GM12873 (cell line): Measurements from ENCODE around the gene PLG.

Experiments
- TF ChIP-seq, protein P1 (sequence below): IDR thresholded peaks from 2 replicates; pipeline ENCODE4 v1.5.1; 2012; ENCODE audit warnings: low read depth, mild to moderate bottlenecking, moderate library complexity, low read length, control low read depth; ENCODE audit not compliant: insufficient read depth; ENCODE audit errors: missing control alignments

PLG gene

DNA sequence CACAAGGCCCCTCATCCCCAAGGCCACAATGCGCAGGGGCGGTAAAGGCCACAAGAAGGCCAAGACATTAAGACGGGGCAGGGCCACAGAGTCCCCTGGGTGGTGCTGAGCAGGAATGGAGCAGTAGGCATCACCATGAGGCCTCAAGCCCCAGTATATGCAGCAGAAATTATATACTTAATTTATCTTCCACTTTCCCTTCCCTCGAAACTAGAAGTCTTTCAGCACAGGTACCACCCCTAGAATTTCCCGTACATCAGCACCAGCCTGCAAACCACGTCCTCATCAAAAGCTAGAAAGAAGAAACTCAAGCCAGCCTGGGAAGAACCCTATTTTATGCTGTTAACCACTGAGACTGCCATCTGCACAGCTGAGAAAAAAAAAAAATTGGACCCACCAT, 89.4 kb downstream of the PLG start:
- TF ChIP-seq, protein P1, sequence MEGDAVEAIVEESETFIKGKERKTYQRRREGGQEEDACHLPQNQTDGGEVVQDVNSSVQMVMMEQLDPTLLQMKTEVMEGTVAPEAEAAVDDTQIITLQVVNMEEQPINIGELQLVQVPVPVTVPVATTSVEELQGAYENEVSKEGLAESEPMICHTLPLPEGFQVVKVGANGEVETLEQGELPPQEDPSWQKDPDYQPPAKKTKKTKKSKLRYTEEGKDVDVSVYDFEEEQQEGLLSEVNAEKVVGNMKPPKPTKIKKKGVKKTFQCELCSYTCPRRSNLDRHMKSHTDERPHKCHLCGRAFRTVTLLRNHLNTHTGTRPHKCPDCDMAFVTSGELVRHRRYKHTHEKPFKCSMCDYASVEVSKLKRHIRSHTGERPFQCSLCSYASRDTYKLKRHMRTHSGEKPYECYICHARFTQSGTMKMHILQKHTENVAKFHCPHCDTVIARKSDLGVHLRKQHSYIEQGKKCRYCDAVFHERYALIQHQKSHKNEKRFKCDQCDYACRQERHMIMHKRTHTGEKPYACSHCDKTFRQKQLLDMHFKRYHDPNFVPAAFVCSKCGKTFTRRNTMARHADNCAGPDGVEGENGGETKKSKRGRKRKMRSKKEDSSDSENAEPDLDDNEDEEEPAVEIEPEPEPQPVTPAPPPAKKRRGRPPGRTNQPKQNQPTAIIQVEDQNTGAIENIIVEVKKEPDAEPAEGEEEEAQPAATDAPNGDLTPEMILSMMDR: no peak

DNA sequence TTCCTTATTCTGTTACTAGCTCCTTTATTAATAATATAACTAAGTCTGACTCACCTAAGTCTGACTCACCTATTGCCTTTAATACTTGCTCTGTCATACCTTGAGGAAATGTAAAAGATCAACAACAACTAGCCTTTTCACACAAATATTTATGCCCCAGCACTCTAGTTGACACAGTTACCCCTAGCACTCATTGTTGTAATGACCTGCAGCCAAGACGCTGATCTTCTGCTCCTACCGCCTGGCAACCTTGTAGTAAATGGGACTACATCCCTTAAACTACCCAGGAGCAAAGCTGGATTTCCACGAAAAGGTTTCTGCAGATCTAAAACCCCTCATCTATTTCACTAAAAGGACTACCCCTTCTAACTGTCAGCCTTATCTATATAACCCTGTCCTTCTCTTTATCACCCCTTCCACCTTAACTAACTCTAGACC, 90.0 kb downstream of the PLG start:
- TF ChIP-seq, protein P1: no peak

DNA sequence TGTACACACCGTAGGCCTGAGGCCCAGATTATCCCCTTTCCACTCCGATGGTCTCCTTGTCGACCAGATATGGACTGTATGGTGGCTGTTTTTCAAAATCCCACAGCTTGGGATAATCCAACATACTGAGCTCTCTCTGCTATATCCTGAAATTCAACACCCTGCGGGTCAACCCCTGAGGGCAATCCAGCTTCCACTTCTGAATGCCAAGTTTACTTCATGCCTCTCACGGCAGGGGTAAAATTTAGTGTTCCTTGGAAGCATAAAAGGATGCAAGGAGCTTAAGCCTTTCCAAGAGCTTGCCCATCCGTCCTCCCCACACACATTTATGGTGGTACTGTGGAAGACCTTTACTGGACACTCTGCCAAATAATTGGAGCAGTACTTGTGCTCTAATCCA, 90.7 kb downstream of the PLG start:
- TF ChIP-seq, protein P1: no peak

DNA sequence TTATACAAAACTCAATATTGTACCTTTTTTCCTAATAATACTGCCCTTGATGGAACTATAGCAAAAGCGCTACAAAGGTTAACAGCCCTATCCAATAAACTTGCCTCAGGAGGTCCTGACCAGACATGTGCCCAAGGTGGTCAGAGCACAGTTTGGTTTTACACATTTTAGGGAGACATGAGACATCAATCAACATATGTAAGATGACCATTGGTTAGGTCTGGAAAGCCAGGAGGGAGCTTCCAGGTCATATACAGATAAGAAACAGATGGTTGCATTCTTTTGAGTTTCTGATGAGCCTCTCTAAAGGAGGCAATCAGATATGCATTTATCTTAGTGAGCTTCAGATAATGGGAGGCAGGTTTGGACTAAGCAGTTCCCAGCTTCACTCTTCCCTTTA, 91.6 kb downstream of the PLG start:
- TF ChIP-seq, protein P1: no peak

DNA sequence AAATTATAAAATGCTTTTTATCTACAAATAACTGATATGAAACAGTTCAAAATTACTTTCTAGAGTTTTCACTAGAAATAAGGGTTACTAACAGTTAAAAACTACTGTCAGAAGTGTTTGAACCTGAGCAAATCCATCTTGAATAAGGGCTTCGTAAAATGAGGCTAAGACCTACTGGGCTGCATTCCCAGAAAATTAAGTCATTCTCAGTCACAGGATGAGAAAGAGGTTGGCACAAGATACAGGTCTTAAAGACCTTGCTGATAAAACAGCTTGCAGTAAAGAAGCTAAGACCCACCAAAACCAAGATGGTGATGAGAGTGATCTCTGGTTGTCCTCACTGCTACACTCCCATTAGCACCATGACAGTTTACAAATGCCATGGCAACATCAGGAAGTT, 93.7 kb downstream of the PLG start:
- TF ChIP-seq, protein P1: no peak

DNA sequence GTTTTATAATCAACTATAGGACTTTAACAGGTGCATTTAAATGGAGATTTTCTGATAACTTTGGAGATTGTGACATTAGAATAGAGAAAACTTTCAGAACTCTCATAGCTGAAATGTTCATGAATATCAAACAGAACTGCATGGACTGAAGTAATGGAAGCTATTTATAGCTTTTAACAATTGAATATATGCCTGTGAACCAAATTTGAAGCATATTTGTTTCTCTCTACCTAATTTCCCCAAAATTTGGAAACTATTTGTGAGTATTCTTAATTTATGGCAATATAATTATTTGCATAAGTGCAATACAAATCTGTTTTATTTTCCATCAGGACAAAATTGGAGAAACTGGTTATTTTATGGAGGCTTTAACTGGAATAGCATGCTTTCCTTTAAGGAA, 96.6 kb downstream of the PLG start:
- TF ChIP-seq, protein P1: no peak

DNA sequence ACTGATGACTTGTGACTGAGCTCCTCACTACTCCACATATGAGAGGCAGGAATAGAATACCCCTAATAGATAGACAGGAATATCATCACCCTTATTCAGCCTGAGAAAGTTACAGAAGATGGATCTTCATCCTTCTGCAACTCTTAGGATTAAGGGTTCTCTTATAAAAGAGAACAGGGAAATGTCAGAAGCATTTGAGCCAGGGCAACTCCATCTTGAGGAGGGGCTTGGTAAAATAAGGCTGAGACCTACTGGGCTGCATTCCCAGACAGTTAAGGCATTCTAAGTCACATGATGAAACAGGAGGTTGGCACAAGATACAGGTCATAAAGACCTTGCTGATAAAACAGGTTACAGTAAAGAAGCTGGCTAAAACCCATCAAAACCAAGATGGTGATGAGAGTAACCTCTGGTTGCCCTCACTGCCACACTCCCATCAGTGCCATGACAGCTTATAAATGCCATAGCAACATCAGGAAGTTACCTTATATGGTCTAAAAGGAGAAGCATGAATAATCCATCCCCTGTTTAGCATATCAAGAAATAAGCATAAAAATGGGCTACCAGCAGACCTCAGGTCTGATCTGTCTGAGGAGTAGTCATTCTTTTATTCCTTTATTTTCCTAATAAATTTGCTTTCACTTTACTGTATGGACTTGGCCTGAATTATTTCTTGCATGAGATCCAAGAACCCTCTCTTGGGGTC, 97.9 kb downstream of the PLG start:
- TF ChIP-seq, protein P1: no peak
